Thyroid gland (tissue), 4 donors: ENCODE results near the gene TNS2.

Source experiments
- CTCF ChIP-seq, 6 experiments: fragments of 200-600 bp in 3 of 6; fragments of 450-650 bp in 3 of 6; sonication (generic) in 3 of 6; IDR thresholded peaks; one replicate each; pipeline ENCODE4 v1.5.1; 2016 to 2019; ENCODE audit warnings: antibody characterized with exemption in 6 of 6, mild to moderate bottlenecking in 2 of 6, inconsistent platforms in 1 of 6, moderate library complexity in 1 of 6
- POLR2A ChIP-seq, 2 donors: fragments of 450-650 bp; IDR thresholded peaks; one replicate each; pipeline ENCODE4 v1.6.1; 2017; ENCODE audit warnings: antibody characterized with exemption in 2 of 2, mild to moderate bottlenecking in 2 of 2, moderate library complexity in 1 of 2

- peak; percentile 74 to 92 (median 86) for TF ChIP-seq CTCF (IDR thresholded peaks at IDR 0.05)
- no peak for TF ChIP-seq POLR2A (IDR thresholded peaks at IDR 0.05)
Measured at GRCh38 chr12:53065975-53066931, 16.4 kb downstream of the TNS2 start.
